ENCODE results near the gene TBX10. TPM values are rescaled to one million over a fixed set of nuclear protein-coding genes. Genes with fewer than 3 reads are reported as not detected.
"Not testable (repeated sequence)": the region's sequence is repeated elsewhere in the genome, so short reads cannot be mapped to it uniquely, and the experiment has no call there.

TBX10 gene
- total and polyA plus RNA-seq, 4 donors: not detected

- not testable (repeated sequence) for H3K4me3 ChIP-seq; H3K36me3 ChIP-seq (ENCODE audit: control insufficient read depth in 4 of 4, insufficient read depth in 4 of 4, low read length in 4 of 4); DNase-seq; H3K4me1 ChIP-seq (ENCODE audit: control insufficient read depth in 5 of 5, insufficient read depth in 5 of 5, low read length in 5 of 5); H3K9ac ChIP-seq (ENCODE audit: insufficient read depth in 1 of 2, low read length in 2 of 2); H3K27me3 ChIP-seq (ENCODE audit: control insufficient read depth in 3 of 3, insufficient read depth in 3 of 3, low read length in 2 of 3); ATAC-seq (ENCODE audit: insufficient read depth, low FRiP score); H3K9me3 ChIP-seq (ENCODE audit: control insufficient read depth in 4 of 4, insufficient read depth in 3 of 4, low read length in 3 of 4)
- peak overlapping the region in 1 of 2 donors; percentile 9 for H3K27ac ChIP-seq (ENCODE audit: low read depth in 1 of 2, low read length in 1 of 2)
- 59 to 85% methylated on average over 3 of the region's 3 CpGs for WGBS, 2 donors
These were observed 17.6 kb downstream of the TBX10 start for GRCh38 chr11:67621928-67622327.

- not testable (repeated sequence) for H3K27me3 ChIP-seq (ENCODE audit: control insufficient read depth in 3 of 3, insufficient read depth in 3 of 3, low read length in 2 of 3); H3K36me3 ChIP-seq (ENCODE audit: control insufficient read depth in 4 of 4, insufficient read depth in 4 of 4, low read length in 4 of 4); H3K27ac ChIP-seq (ENCODE audit: low read depth in 1 of 2, low read length in 1 of 2); H3K4me1 ChIP-seq (ENCODE audit: control insufficient read depth in 5 of 5, insufficient read depth in 5 of 5, low read length in 5 of 5); H3K9me3 ChIP-seq (ENCODE audit: control insufficient read depth in 4 of 4, insufficient read depth in 3 of 4, low read length in 3 of 4); DNase-seq; H3K9ac ChIP-seq (ENCODE audit: insufficient read depth in 1 of 2, low read length in 2 of 2); ATAC-seq (ENCODE audit: insufficient read depth, low FRiP score); H3K4me3 ChIP-seq
- 81 to 91% methylated on average over 13 of the region's 13 CpGs for WGBS, 2 donors
These were observed 18.9 kb downstream of the TBX10 start for GRCh38 chr11:67620621-67621020.

- not testable (repeated sequence) for H3K36me3 ChIP-seq (ENCODE audit: control insufficient read depth in 4 of 4, insufficient read depth in 4 of 4, low read length in 4 of 4); H3K9ac ChIP-seq (ENCODE audit: insufficient read depth in 1 of 2, low read length in 2 of 2); H3K27me3 ChIP-seq (ENCODE audit: control insufficient read depth in 3 of 3, insufficient read depth in 3 of 3, low read length in 2 of 3); H3K4me3 ChIP-seq; H3K9me3 ChIP-seq (ENCODE audit: control insufficient read depth in 4 of 4, insufficient read depth in 3 of 4, low read length in 3 of 4); H3K27ac ChIP-seq (ENCODE audit: low read depth in 1 of 2, low read length in 1 of 2); H3K4me1 ChIP-seq (ENCODE audit: control insufficient read depth in 5 of 5, insufficient read depth in 5 of 5, low read length in 5 of 5); DNase-seq; ATAC-seq (ENCODE audit: insufficient read depth, low FRiP score)
- WGBS, 2 donors: 83 to 87% methylated on average over 33 of the region's 33 CpGs
These were observed 19.6 kb downstream of the TBX10 start for GRCh38 chr11:67619683-67620618.

GRCh38 chr11:67618901-67619659, 20.5 kb downstream of the TBX10 start:
- H3K27ac ChIP-seq (ENCODE audit: low read depth in 1 of 2, low read length in 1 of 2); H3K4me1 ChIP-seq (ENCODE audit: control insufficient read depth in 5 of 5, insufficient read depth in 5 of 5, low read length in 5 of 5); H3K9ac ChIP-seq (ENCODE audit: insufficient read depth in 1 of 2, low read length in 2 of 2); H3K9me3 ChIP-seq (ENCODE audit: control insufficient read depth in 4 of 4, insufficient read depth in 3 of 4, low read length in 3 of 4); H3K27me3 ChIP-seq (ENCODE audit: control insufficient read depth in 3 of 3, insufficient read depth in 3 of 3, low read length in 2 of 3); ATAC-seq (ENCODE audit: insufficient read depth, low FRiP score); H3K36me3 ChIP-seq (ENCODE audit: control insufficient read depth in 4 of 4, insufficient read depth in 4 of 4, low read length in 4 of 4); DNase-seq; H3K4me3 ChIP-seq: not testable (repeated sequence)
- 93% methylated on average over 31 to 40 of the region's 40 CpGs for WGBS, 2 donors

- Histone ChIP-seq H3K9ac (ENCODE audit: insufficient read depth in 1 of 2, low read length in 2 of 2) (no peak overlapping the region), H3K36me3 (ENCODE audit: control insufficient read depth in 4 of 4, insufficient read depth in 4 of 4, low read length in 4 of 4) (peaks cover 0 to 5% (median 0%) of the 10 kb centered on the region in 4 donors), H3K27me3 (ENCODE audit: control insufficient read depth in 3 of 3, insufficient read depth in 3 of 3, low read length in 2 of 3) (peaks cover 0 to 3% (median 2%) of the 10 kb centered on the region in 3 donors), H3K27ac (ENCODE audit: low read depth in 1 of 2, low read length in 1 of 2) (no peak overlapping the region), H3K4me3 (no peak overlapping the region), H3K4me1 (ENCODE audit: control insufficient read depth in 5 of 5, insufficient read depth in 5 of 5, low read length in 5 of 5) (peaks cover 0 to 7% (median 0%) of the 10 kb centered on the region in 5 donors), H3K9me3 (ENCODE audit: control insufficient read depth in 4 of 4, insufficient read depth in 3 of 4, low read length in 3 of 4) (no peaks in the 10 kb centered on the region)
- DNase-seq: no peak
- whole genome bisulfite sequencing, 2 donors: 82 to 90% methylated on average over 7 of the region's 7 CpGs
- TF ChIP-seq CTCF (IDR thresholded peaks at IDR 0.05; ENCODE audit: control extremely low read depth, extremely low read depth): no peak
- ATAC-seq (ENCODE audit: insufficient read depth, low FRiP score): no peak
These were observed 22.2 kb downstream of the TBX10 start for GRCh38 chr11:67617243-67617953.

All from lung (tissue), 12 donors.